Stimulated activated CD4-positive, alpha-beta T cell treated with anti-CD3 and anti-CD28 coated beads, Interleukin-15, amount 100 ng/mL, for 1 hour (primary cell): ENCODE results near the gene LGALS14.
"Not testable (repeated sequence)": the region's sequence is repeated elsewhere in the genome, so short reads cannot be mapped to it uniquely, and the experiment has no call there.

Experiments
- DNase-seq, 2 donors: peaks; one replicate each; pipeline ENCODE4 v3.0.0-alpha.2; 2020; ENCODE audit warnings: low read depth in 1 of 2, low spot score in 1 of 2

The LGALS14 gene

GRCh38 chr19:39695759-39696158 is 8.5 kb upstream of the LGALS14 start:
- no peak for DNase-seq

- DNase-seq = no peak
Observed at GRCh38 chr19:39696387-39696786, 7.9 kb upstream of the LGALS14 start.

GRCh38 chr19:39698535-39698934 is 5.7 kb upstream of the LGALS14 start:
- no peak for DNase-seq

GRCh38 chr19:39701291-39701690 is 3.0 kb upstream of the LGALS14 start:
- no peak for DNase-seq

- no peak for DNase-seq
Observed at GRCh38 chr19:39705578-39706188, 1.4 kb downstream of the LGALS14 start.

- no peak for DNase-seq
Observed at GRCh38 chr19:39708594-39708993, 4.3 kb downstream of the LGALS14 start.

- DNase-seq = no peak
Observed at GRCh38 chr19:39709026-39709872, 5.0 kb downstream of the LGALS14 start.

GRCh38 chr19:39710333-39710890 is 6.1 kb downstream of the LGALS14 start:
- no peak for DNase-seq

GRCh38 chr19:39720144-39720543 is 15.9 kb downstream of the LGALS14 start:
- DNase-seq = not testable (repeated sequence)

GRCh38 chr19:39725995-39726394 is 21.7 kb downstream of the LGALS14 start:
- no peak for DNase-seq

GRCh38 chr19:39727070-39727800 is 23.0 kb downstream of the LGALS14 start:
- DNase-seq = no peak

GRCh38 chr19:39728040-39728439 is 23.8 kb downstream of the LGALS14 start:
- no peak for DNase-seq

GRCh38 chr19:39729594-39729993 is 25.3 kb downstream of the LGALS14 start:
- DNase-seq = no peak

GRCh38 chr19:39731685-39732084 is 27.4 kb downstream of the LGALS14 start:
- no peak for DNase-seq

- no peak for DNase-seq
Observed at GRCh38 chr19:39733841-39734240, 29.6 kb downstream of the LGALS14 start.

- DNase-seq = no peak
Observed at GRCh38 chr19:39735688-39736087, 31.4 kb downstream of the LGALS14 start.

- no peak for DNase-seq
Observed at GRCh38 chr19:39736088-39736487, 31.8 kb downstream of the LGALS14 start.

GRCh38 chr19:39737351-39737750 is 33.1 kb downstream of the LGALS14 start:
- DNase-seq = no peak

- DNase-seq = no peak
Observed at GRCh38 chr19:39737891-39738290, 33.6 kb downstream of the LGALS14 start, which contains the start of gene CLC. CLC (minus strand) TSS chr19:39738029; CDS start chr19:39737952, 77 bp downstream.

GRCh38 chr19:39738814-39739213 is 34.5 kb downstream of the LGALS14 start:
- DNase-seq = no peak

GRCh38 chr19:39740395-39740794 is 36.1 kb downstream of the LGALS14 start:
- no peak for DNase-seq

- no peak for DNase-seq
Observed at GRCh38 chr19:39745643-39746042, 41.4 kb downstream of the LGALS14 start.
